BE2C (cell line): ENCODE results near the gene COL6A3.
"Not testable (repeated sequence)": the region's sequence is repeated elsewhere in the genome, so short reads cannot be mapped to it uniquely, and the experiment has no call there.

Source experiments
- DNase-seq: peaks from one replicate; pipeline ENCODE4 v3.0.0-alpha.2; 2020
- H3K27me3 ChIP-seq: fragments of 250-450 bp; sonication (Bioruptor Pico); 2 replicates; pipeline ENCODE4 v1.5.1; 2020; ENCODE audit warnings: mild to moderate bottlenecking
- H3K36me3 ChIP-seq: fragments of 250-450 bp; sonication (Bioruptor Pico); 2 replicates; pipeline ENCODE4 v1.5.1; 2020; ENCODE audit warnings: mild to moderate bottlenecking
- H3K4me1 ChIP-seq: fragments of 250-450 bp; sonication (Bioruptor Pico); 2 replicates; pipeline ENCODE4 v1.5.1; 2020
- H3K4me3 ChIP-seq: 2 replicates; pipeline ENCODE4 v1.5.1; 2011; ENCODE audit warnings: low read depth, low read length
- H3K9me3 ChIP-seq: fragments of 250-450 bp; sonication (Bioruptor Pico); 2 replicates; pipeline ENCODE4 v1.5.1; 2020
- CTCF ChIP-seq: IDR thresholded peaks from 2 replicates; pipeline ENCODE4 v1.5.1; 2012; ENCODE audit warnings: mild to moderate bottlenecking, low read depth, low read length

COL6A3 gene

GRCh38 chr2:237359894-237360780, 53.8 kb downstream of the COL6A3 start:
- no peaks in the 10 kb centered on the region for H3K36me3 ChIP-seq
- H3K9me3 ChIP-seq: no peaks in the 10 kb centered on the region; the same call in 1 of the 2 replicates
- no peaks in the 10 kb centered on the region for H3K27me3 ChIP-seq

GRCh38 chr2:237359518-237359840, 54.5 kb downstream of the COL6A3 start:
- Histone ChIP-seq H3K4me1 (no peaks in the 10 kb centered on the region), H3K27me3 (no peaks in the 10 kb centered on the region), H3K4me3 (no peak overlapping the region), H3K36me3 (no peaks in the 10 kb centered on the region), H3K9me3 (no peaks in the 10 kb centered on the region; the same call in 1 of the 2 replicates)
- no peak for TF ChIP-seq CTCF
- no peak for DNase-seq

More at GRCh38 chr2:237359894-237360780, 53.8 kb downstream of the COL6A3 start:
- Histone ChIP-seq H3K4me3 (no peak overlapping the region), H3K4me1 (no peaks in the 10 kb centered on the region)
- DNase-seq: no peak
- TF ChIP-seq CTCF: no peak

GRCh38 chr2:237358721-237359517, 55.0 kb downstream of the COL6A3 start:
- no peak overlapping the region for H3K4me3 ChIP-seq
- DNase-seq: no peak
- H3K9me3 ChIP-seq: no peaks in the 10 kb centered on the region; the same call in 1 of the 2 replicates
- H3K27me3 ChIP-seq: no peaks in the 10 kb centered on the region
- no peak for TF ChIP-seq CTCF
- no peaks in the 10 kb centered on the region for H3K4me1 ChIP-seq
- H3K36me3 ChIP-seq: no peaks in the 10 kb centered on the region

GRCh38 chr2:237355701-237356100, 58.3 kb downstream of the COL6A3 start:
- no peaks in the 10 kb centered on the region for H3K27me3 ChIP-seq
- H3K4me3 ChIP-seq: no peak overlapping the region
- TF ChIP-seq CTCF: no peak
- H3K36me3 ChIP-seq: no peaks in the 10 kb centered on the region
- DNase-seq: no peak
- no peaks in the 10 kb centered on the region for H3K4me1 ChIP-seq
- no peaks in the 10 kb centered on the region for H3K9me3 ChIP-seq

- no peak for TF ChIP-seq CTCF
- Histone ChIP-seq H3K36me3 (no peaks in the 10 kb centered on the region), H3K27me3 (no peaks in the 10 kb centered on the region), H3K4me1 (no peaks in the 10 kb centered on the region), H3K9me3 (no peaks in the 10 kb centered on the region), H3K4me3 (no peak overlapping the region)
- no peak for DNase-seq
Observed at GRCh38 chr2:237354892-237355291, 59.1 kb downstream of the COL6A3 start.

GRCh38 chr2:237354172-237354571, 59.8 kb downstream of the COL6A3 start:
- H3K4me3 ChIP-seq, H3K9me3 ChIP-seq, H3K4me1 ChIP-seq, H3K36me3 ChIP-seq, DNase-seq, H3K27me3 ChIP-seq: not testable (repeated sequence)
